ENCODE measurements around the gene USB1.

Gene USB1

DNA sequence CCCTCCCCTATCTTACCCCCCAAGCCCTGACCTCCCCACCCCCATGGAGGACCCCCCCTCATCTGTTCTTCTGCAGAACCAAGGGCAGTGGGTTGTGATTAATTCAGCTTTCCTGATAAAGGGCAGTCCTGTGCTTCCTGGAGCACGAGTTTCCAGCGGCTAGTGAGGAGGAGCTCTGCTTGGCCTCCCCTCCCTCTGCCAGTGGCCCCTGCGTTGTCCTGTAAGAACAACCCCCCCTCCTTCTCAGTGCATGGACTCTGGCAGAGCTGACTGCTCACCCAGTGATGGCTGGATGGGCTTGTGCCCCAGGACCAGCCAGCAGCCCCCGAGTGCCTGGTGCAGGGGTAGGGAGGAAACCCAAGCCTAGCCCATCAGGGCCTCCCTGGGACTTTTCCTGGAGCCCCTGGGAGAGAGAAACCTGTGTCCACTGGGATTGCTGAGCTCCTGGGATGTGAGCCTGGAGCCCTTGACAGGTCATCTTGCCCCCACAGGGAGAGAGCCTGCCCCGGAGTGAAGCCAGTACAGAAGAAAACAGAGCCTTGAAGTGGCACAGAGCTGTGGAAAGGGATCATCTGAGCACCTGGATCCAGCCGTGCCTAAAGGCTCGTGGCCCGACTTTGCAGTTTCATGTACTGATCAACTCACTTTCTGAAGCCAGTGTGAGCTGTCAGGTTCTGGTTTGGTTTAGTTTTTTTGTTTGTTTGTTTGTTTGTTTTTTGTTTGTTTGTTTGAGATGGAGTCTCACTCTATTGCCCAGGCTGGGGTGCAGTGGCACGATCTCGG is 50.8 kb downstream of the USB1 start:
- TF ChIP-seq, protein P1, sequence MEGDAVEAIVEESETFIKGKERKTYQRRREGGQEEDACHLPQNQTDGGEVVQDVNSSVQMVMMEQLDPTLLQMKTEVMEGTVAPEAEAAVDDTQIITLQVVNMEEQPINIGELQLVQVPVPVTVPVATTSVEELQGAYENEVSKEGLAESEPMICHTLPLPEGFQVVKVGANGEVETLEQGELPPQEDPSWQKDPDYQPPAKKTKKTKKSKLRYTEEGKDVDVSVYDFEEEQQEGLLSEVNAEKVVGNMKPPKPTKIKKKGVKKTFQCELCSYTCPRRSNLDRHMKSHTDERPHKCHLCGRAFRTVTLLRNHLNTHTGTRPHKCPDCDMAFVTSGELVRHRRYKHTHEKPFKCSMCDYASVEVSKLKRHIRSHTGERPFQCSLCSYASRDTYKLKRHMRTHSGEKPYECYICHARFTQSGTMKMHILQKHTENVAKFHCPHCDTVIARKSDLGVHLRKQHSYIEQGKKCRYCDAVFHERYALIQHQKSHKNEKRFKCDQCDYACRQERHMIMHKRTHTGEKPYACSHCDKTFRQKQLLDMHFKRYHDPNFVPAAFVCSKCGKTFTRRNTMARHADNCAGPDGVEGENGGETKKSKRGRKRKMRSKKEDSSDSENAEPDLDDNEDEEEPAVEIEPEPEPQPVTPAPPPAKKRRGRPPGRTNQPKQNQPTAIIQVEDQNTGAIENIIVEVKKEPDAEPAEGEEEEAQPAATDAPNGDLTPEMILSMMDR (IDR thresholded peaks at IDR 0.05): no peak

DNA sequence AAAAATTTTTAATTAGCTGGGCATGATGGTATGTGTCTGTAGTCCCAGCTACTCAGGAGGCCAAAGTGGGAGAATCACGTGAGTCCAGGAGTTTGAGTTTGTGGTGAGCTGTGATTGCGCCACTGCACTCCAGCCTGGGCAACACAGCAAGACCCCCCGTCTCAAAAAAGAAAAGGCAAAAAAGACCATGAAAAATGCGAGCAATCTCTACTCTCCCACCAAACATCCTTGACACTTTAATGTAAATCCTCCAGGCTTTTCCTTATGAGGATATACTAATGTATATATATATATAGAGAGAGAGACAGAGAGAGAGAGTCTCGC is 52.4 kb downstream of the USB1 start:
- TF ChIP-seq, protein P1 (IDR thresholded peaks at IDR 0.05): no peak

DNA sequence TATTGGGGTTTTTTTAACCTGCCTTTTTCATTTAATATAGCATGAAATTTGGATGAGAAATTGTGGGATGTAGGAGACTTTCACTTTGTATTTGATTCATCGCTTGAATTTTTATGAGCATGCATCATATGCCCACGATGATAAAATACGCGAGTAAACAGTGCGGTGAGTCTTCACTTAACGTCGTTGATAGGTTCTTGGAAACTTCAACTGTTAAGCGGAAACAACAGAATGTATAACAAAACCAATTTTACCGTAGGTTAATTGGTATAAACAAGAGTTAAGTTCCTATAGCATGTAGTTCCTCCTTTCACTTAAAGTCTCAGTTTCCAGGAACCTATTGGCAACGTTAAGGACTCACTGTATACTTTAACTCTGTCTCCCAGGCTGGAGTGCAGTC is 53.1 kb downstream of the USB1 start:
- TF ChIP-seq, protein P1 (IDR thresholded peaks at IDR 0.05): no peak

DNA sequence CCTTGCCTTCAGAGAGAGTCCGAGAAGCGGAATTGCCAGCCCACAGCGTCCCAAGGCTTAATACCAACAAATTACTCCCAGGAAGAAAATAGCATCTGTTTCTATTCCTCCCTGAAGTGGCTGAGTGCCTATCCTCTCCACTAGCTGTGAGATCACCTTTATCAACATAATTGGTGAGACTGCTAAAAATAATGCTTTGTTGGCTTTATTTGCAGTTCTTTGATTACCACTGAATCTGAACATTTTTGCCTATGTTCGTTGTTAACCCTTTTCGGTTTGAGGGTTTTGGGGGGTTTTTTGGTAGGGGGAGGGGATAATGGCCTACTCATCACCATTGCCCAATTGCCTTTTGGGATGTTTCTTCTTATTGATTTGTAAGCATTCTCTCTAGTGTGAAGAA is 55.4 kb downstream of the USB1 start:
- TF ChIP-seq, protein P1 (IDR thresholded peaks at IDR 0.05): no peak

DNA sequence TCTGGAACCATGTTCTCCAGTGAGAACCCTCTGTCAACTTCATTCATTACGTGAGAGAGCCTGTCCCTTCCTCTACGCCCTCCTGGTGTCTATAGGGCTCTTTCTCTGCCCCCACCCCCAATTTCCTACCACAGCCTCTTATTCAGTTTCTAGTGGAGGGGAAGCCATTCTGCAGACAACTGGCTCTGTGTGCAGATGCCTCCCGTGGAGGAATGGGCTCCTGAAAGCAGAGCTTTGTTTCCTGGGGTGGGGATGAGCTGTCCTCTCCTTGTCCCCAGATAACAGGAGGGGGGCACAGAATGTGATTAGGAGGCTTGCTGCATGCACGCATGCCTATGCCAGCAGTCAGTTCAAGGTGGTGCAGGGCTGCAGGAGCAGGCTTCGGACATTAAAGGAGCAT is 55.9 kb downstream of the USB1 start:
- TF ChIP-seq, protein P1 (IDR thresholded peaks at IDR 0.05): no peak

DNA sequence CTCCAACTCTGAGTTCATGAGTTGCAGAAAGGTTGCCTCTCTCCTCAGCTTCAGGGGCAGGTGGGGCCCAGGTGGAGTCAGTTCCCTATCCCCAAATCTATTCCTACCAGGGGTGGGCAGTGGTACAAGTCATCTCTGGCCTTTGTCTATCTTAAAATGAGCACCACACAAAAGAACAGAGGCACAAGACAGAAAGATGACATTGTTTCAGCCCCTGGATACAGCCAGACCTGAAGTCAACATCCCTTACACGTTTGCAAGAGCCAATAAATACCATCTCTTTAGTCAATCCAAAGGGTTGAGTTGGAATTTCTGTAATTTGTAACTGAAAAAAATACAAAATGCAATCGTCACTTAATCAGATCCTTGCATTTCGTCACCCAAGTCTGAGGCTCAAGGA is 56.6 kb downstream of the USB1 start:
- TF ChIP-seq, protein P1 (IDR thresholded peaks at IDR 0.05): no peak

DNA sequence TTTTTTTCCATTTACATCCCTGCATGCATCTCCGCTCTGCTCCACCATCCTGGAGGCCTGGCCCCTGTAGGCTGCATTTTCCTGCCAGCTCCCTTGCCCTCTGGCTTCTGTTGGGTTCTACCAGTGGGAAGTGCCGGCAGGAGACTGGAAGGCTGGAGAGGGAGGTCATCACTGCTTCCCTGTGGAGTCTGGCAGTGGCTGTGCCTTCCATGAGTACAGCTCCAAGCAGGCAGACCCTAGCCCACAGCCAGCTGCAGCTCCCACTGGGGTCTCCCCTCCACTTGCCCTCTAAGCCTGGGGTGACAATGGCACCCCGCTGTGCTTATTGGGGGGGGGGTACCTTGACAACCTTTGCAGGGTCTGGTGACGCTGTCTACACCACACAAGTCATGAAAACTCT is 61.6 kb downstream of the USB1 start:
- TF ChIP-seq, protein P1 (IDR thresholded peaks at IDR 0.05): no peak

Data from LNCAP (cell line).